Pancreas (tissue), 10 donors: ENCODE measurements around the gene MCIDAS. TPM values are rescaled to one million over a fixed set of nuclear protein-coding genes. Genes with fewer than 3 reads are reported as not detected.

Experiments used
- ATAC-seq, 4 donors: fragments of 200-7000 bp; cut with Tn5 transposase; one replicate each; pipeline versions ENCODE4 v1.8.0 to v1.9.1; 2020; ENCODE audit warnings: mild to moderate bottlenecking in 4 of 4, moderate library complexity in 4 of 4
- DNase-seq, 6 donors: peaks; one replicate each; pipeline ENCODE4 v3.0.0-alpha.2; 2020
- FAIRE-seq: peaks from 2 replicates; lab custom pipeline; 2012; peaks lifted over from hg19 to GRCh38; lab: Jason Lieb, UNC
- H3K27ac ChIP-seq, 4 donors: fragments of 200-600 bp; sonication (generic); 1 replicate in 3 of 4; 2 replicates in 1 of 4; pipeline versions ENCODE4 v1.5.0 to v1.8.0; 2020
- H3K27me3 ChIP-seq, 4 donors: fragments of 200-600 bp; one replicate each; pipeline ENCODE4 v1.8.0; 2021
- H3K36me3 ChIP-seq, 3 donors: fragments of 200-600 bp; sonication (generic) in 1 of 3; one replicate each; pipeline versions ENCODE4 v1.5.0 to v1.8.0; 2020 to 2021
- H3K4me1 ChIP-seq, 3 donors: fragments of 200-600 bp; one replicate each; pipeline ENCODE4 v1.8.0; 2021
- H3K4me3 ChIP-seq, 4 donors: fragments of 200-600 bp; sonication (generic) in 2 of 4; one replicate each; pipeline versions ENCODE4 v1.5.0 to v1.8.0; 2020 to 2021
- H3K9me3 ChIP-seq, 4 donors: fragments of 200-600 bp; one replicate each; pipeline ENCODE4 v1.8.0; 2021
- CTCF ChIP-seq, 4 donors: fragments of 200-600 bp; sonication (generic) in 3 of 4; IDR thresholded peaks; one replicate each; pipeline versions ENCODE4 v1.5.0 to v1.8.0; 2021; ENCODE audit warnings: antibody characterized with exemption in 4 of 4
- WGBS, 2 donors: extraction: QIAGEN DNeasy Blood & Tissue Kit; methylation state at CpG; one replicate each; pipeline ENCODE4 v1.1.7; 2013; 5-methylcytosine and 5-hydroxymethylcytosine counted together
- intact Hi-C, 3 donors: fragments of 100-400 bp; cut with DNase I; formaldehyde crosslinking; loops; one replicate each; pipeline versions ENCODE4 v1.11.1 to v1.14.2; 2022
- polyA plus RNA-seq, 2 donors: library from polyadenylated mRNA; stranded (reverse); fragments of 200-250 nt; gene quantifications; one replicate each; pipeline ENCODE4 v1.2.3, GENCODE V29; 2013
- total RNA-seq, 6 donors: library from RNA; stranded (reverse); fragmentation: NEBNext Ultra II Directional in 4 of 6; extraction: Animal tissue kit (Norgen Biotek cat#: 25700) in 4 of 6; gene quantifications; one replicate each; pipeline versions ENCODE4 v1.2.1 to v1.2.4, GENCODE V29; 2021 to 2023
- donor health status: healthy with polysubstance abuse.
- donor health status: DM: no; HTN: no; CAD: no; lungs with moderate emphysema.
- donor health status: DM: no; HTN: no; CAD: no.
- donor health status: control.
- donor health status: control.
- donor health status: Bipolar disorder and iron deficiency.
- donor health status: DM: yes; HTN: yes; CAD: no.
- donor health status: DM: no; HTN: no; CAD: no.
- donor health status: DM: no; HTN: no; CAD: no.
- donor health status: DM: yes; HTN: yes; CAD: no.

MCIDAS gene
- total and polyA plus RNA-seq, 8 donors = 0.16 to 1.2 (median 0.57) TPM

GRCh38 chr5:55176176-55176818 lies 50.8 kb downstream of the MCIDAS start:
- FAIRE-seq (no peak), DNase-seq (peak; percentile 61 to 87 (median 72))
- intact Hi-C loops = loop anchor here in 2 of 3 donors (5.0 to 10.0 kb wide), 2 partner anchors 49 to 56 kb away; partner anchors contain the start of genes CCNO (in 1 of the 2) and MCIDAS (in 1 of the 2)

DNA sequence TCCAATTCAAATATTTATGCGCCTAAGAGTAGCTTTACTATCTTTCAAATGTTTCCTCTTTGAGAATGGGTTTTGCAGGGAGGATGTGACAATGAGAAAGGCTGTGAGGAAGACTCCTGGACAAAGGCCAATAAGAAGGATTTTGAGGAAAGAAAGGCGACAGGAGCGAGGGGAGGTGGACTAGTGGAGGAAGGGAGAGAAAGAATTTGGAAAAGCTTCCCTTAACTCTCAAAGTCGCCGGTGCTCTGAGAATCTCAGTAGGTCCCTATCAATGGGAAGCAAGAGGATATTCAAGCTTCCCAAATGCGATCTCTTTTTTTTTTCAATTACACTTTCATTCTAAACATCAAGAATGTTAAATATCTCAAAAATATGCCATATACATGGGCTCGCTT lies 51.3 kb downstream of the MCIDAS start:
- no peak for TF ChIP-seq CTCF (IDR thresholded peaks at IDR 0.05)
- peaks cover 0 to 5% (median 0%) of the 10 kb centered on the region in 4 donors for H3K27me3 ChIP-seq
- FAIRE-seq = no peak
- H3K36me3 ChIP-seq = no peaks in the 10 kb centered on the region
- no peak for DNase-seq
- intact Hi-C loops = loop anchor here in 2 of 3 donors (5.0 to 10.0 kb wide), 2 partner anchors 49 to 57 kb away; partner anchors contain the start of genes CCNO (in 1 of the 2) and MCIDAS (in 1 of the 2)
- peak overlapping the region in 2 of 4 donors; percentile 37 to 48 for H3K4me3 ChIP-seq
- WGBS, 2 donors = 27 to 34% methylated on average over 7 of the region's 7 CpGs
- peaks cover 0 to 28% (median 18%) of the 10 kb centered on the region in 3 donors for H3K4me1 ChIP-seq
- ATAC-seq = no peak
- H3K9me3 ChIP-seq = no peaks in the 10 kb centered on the region
- H3K27ac ChIP-seq = no peak overlapping the region

More at GRCh38 chr5:55176176-55176818, 50.8 kb downstream of the MCIDAS start:
- WGBS, 2 donors = 2% methylated on average over 44 of the region's 44 CpGs
- H3K27me3 ChIP-seq = peaks cover 0 to 5% (median 0%) of the 10 kb centered on the region in 4 donors
- ATAC-seq = peak; percentile 67 to 79 (median 78)
- H3K9me3 ChIP-seq = no peaks in the 10 kb centered on the region
- no peaks in the 10 kb centered on the region for H3K36me3 ChIP-seq
- no peak overlapping the region for H3K27ac ChIP-seq
- peak overlapping the region; percentile 1 to 48 (median 22) for H3K4me3 ChIP-seq
- TF ChIP-seq CTCF (IDR thresholded peaks at IDR 0.05) = peak; percentile 19 to 62 (median 54)
- H3K4me1 ChIP-seq = peaks cover 0 to 28% (median 18%) of the 10 kb centered on the region in 3 donors

DNA sequence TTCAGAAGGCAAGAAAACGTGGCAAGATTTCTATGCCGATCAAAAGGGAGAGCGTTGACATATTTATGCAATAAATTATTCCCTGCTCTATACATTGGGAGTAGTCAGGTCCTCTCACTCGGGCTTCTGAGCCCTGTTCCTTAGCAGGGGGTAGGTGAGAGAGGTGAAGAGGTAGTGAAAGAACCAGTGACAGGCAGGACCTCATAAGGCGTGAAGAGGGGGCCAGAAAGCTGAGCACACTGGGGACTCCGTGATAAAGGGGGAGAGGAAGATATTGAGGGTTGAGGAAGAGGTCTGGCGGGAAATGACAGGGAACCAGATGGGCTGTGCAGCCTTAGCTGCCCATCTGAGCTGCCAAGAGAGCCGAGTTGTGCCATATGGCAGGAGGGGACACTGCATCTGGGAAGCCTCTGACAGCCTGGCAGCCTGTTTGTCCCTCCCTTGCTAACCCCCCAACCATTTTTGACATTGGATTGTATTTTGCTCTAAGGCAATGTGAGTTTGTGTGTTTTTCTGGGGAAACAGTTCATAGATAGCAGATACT lies 53.4 kb downstream of the MCIDAS start:
- peak in 2 of 6 donors; percentile 18 to 24 for DNase-seq
- Histone ChIP-seq H3K27me3 (peaks cover 0 to 5% (median 0%) of the 10 kb centered on the region in 4 donors), H3K36me3 (no peaks in the 10 kb centered on the region), H3K9me3 (no peaks in the 10 kb centered on the region), H3K4me3 (peak overlapping the region in 3 of 4 donors; percentile 24 to 55 (median 42)), H3K27ac (peak overlapping the region in 3 of 4 donors; percentile 14 to 34 (median 17)), H3K4me1 (peaks cover 0 to 28% (median 18%) of the 10 kb centered on the region in 3 donors)
- ATAC-seq = peak; percentile 2 to 6 (median 4)
- TF ChIP-seq CTCF (IDR thresholded peaks at IDR 0.05) = no peak
- FAIRE-seq = no peak
- intact Hi-C loops = loop anchor here in 1 of 3 donors (10.0 kb wide), 1 partner anchor 51 kb away; the partner anchor contains the start of gene MCIDAS
- WGBS, 2 donors = 12 to 16% methylated on average over 8 of the region's 8 CpGs

- intact Hi-C loops = loop anchor here in 1 of 3 donors (10.0 kb wide), 1 partner anchor 52 kb away; the partner anchor contains the start of gene MCIDAS
- no peaks in the 10 kb centered on the region for H3K9me3 ChIP-seq
- peak; percentile 85 to 92 (median 89) for ATAC-seq
- peak within 1 kb of the TSS; percentile 13 to 55 (median 33) for H3K4me3 ChIP-seq
- FAIRE-seq = no peak
- 0 to 1% methylated on average over 61 to 69 of the region's 69 CpGs for WGBS, 2 donors
- no peaks in the 10 kb centered on the region for H3K36me3 ChIP-seq
- peaks cover 0 to 5% (median 0%) of the 10 kb centered on the region in 4 donors for H3K27me3 ChIP-seq
- TF ChIP-seq CTCF (IDR thresholded peaks at IDR 0.05) = no peak
- peak within 1 kb of the TSS in 3 of 4 donors; percentile 14 to 34 (median 17) for H3K27ac ChIP-seq
- peak; percentile 68 to 92 (median 78) for DNase-seq
- peaks cover 0 to 28% (median 18%) of the 10 kb centered on the region in 3 donors for H3K4me1 ChIP-seq
Observed at GRCh38 chr5:55172937-55173686, 54.0 kb downstream of the MCIDAS start, which contains the start of gene CDC20B. CDC20B (minus strand) TSS chr5:55173177; CDS start chr5:55173000, 177 bp downstream.
